Erythroblast (primary cell): ENCODE measurements around the gene TBCA.

Experiments used
- GATA1 ChIP-seq: IDR thresholded peaks from 2 replicates; pipeline ENCODE4 v1.6.1; 2011; ENCODE audit warnings: low read depth, mild to moderate bottlenecking, control low read depth, low read length, moderate library complexity
- POLR2A ChIP-seq: IDR thresholded peaks from 2 replicates; pipeline ENCODE4 v1.6.1; 2011; ENCODE audit warnings: mild to moderate bottlenecking, low read length

- no peak for TF ChIP-seq POLR2A
- TF ChIP-seq GATA1 = no peak
These were observed 30.2 kb upstream of the TBCA start for GRCh38 chr5:77806213-77806843.
